ENCODE results near the gene PNPLA6. TPM values are rescaled to one million over a fixed set of nuclear protein-coding genes. Genes with fewer than 3 reads are reported as not detected.

The PNPLA6 gene
- total and polyA plus RNA-seq, 2 of the 13 experiments (the other 11 are each of a cell fraction or from before 2014, with no cell fraction given) = 24.9 to 28.2 TPM

DNA sequence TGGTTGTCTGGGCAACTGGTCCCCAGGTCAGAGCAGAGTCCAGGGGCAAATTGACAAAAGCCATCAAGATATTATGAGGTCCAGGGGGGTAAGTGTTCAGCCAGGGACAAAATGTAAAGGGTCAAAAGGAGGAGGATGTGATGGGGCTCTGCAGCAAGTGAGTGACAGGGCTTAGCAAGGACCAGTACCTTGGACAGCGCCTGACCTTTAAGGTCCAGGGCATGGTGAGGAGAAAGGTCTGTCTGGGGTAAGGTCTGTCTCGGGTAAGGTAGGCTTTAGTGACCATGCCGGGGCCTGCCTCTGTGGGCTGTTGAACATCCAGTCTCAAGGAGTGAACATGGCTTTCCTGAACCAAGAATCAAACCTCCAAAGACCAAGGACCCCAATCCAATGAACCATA is 25.9 kb upstream of the PNPLA6 start (continued):
- TF ChIP-seq, protein P1, sequence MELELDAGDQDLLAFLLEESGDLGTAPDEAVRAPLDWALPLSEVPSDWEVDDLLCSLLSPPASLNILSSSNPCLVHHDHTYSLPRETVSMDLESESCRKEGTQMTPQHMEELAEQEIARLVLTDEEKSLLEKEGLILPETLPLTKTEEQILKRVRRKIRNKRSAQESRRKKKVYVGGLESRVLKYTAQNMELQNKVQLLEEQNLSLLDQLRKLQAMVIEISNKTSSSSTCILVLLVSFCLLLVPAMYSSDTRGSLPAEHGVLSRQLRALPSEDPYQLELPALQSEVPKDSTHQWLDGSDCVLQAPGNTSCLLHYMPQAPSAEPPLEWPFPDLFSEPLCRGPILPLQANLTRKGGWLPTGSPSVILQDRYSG (CRISPR knock-in tag; IDR thresholded peaks at IDR 0.05) = no peak
- TF ChIP-seq THYN1 (CRISPR knock-in tag; IDR thresholded peaks at IDR 0.05; ENCODE audit: borderline replicate concordance, low read depth) = no peak
- TF ChIP-seq, protein P2, sequence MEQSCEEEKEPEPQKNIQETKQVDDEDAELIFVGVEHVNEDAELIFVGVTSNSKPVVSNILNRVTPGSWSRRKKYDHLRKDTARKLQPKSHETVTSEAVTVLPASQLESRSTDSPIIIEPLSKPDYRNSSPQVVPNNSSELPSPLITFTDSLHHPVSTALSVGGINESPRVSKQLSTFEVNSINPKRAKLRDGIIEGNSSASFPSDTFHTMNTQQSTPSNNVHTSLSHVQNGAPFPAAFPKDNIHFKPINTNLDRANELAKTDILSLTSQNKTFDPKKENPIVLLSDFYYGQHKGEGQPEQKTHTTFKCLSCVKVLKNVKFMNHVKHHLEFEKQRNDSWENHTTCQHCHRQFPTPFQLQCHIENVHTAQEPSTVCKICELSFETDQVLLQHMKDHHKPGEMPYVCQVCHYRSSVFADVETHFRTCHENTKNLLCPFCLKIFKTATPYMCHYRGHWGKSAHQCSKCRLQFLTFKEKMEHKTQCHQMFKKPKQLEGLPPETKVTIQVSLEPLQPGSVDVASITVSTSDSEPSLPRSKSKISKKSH (CRISPR knock-in tag; IDR thresholded peaks at IDR 0.05; ENCODE audit: borderline replicate concordance) = no peak
- no peak for TF ChIP-seq ISX (CRISPR knock-in tag; conservative IDR thresholded peaks at IDR 0.05)
- peak; percentile 45; the same call in 1 of the 2 replicates for TF ChIP-seq MIXL1 (CRISPR knock-in tag; IDR thresholded peaks at IDR 0.05)
- TF ChIP-seq ZFY (CRISPR knock-in tag; IDR thresholded peaks at IDR 0.05) = peak; percentile 23; the same call in 1 of the 2 replicates
- TF ChIP-seq SRY (CRISPR knock-in tag; IDR thresholded peaks at IDR 0.05) = 0 out of 2 replicates have a peak, but pooled peaks have one; percentile 27
- TF ChIP-seq, protein P3, sequence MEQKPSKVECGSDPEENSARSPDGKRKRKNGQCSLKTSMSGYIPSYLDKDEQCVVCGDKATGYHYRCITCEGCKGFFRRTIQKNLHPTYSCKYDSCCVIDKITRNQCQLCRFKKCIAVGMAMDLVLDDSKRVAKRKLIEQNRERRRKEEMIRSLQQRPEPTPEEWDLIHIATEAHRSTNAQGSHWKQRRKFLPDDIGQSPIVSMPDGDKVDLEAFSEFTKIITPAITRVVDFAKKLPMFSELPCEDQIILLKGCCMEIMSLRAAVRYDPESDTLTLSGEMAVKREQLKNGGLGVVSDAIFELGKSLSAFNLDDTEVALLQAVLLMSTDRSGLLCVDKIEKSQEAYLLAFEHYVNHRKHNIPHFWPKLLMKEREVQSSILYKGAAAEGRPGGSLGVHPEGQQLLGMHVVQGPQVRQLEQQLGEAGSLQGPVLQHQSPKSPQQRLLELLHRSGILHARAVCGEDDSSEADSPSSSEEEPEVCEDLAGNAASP (CRISPR knock-in tag; IDR thresholded peaks at IDR 0.05; ENCODE audit: borderline replicate concordance) = peak; percentile 54; the same call in 1 of the 2 replicates
- TF ChIP-seq ZNF629 (CRISPR knock-in tag; conservative IDR thresholded peaks at IDR 0.05) = no peak
- no peak for TF ChIP-seq EP300 (IDR thresholded peaks at IDR 0.05; ENCODE audit: low read depth in 2 of 2, low read length in 2 of 2)
- no peak for TF ChIP-seq EP300 (CRISPR knock-in tag; IDR thresholded peaks at IDR 0.05; ENCODE audit: borderline replicate concordance)
- TF ChIP-seq, protein P4, sequence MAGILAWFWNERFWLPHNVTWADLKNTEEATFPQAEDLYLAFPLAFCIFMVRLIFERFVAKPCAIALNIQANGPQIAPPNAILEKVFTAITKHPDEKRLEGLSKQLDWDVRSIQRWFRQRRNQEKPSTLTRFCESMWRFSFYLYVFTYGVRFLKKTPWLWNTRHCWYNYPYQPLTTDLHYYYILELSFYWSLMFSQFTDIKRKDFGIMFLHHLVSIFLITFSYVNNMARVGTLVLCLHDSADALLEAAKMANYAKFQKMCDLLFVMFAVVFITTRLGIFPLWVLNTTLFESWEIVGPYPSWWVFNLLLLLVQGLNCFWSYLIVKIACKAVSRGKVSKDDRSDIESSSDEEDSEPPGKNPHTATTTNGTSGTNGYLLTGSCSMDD (CRISPR knock-in tag; IDR thresholded peaks at IDR 0.05) = no peak
- TF ChIP-seq, protein P5, sequence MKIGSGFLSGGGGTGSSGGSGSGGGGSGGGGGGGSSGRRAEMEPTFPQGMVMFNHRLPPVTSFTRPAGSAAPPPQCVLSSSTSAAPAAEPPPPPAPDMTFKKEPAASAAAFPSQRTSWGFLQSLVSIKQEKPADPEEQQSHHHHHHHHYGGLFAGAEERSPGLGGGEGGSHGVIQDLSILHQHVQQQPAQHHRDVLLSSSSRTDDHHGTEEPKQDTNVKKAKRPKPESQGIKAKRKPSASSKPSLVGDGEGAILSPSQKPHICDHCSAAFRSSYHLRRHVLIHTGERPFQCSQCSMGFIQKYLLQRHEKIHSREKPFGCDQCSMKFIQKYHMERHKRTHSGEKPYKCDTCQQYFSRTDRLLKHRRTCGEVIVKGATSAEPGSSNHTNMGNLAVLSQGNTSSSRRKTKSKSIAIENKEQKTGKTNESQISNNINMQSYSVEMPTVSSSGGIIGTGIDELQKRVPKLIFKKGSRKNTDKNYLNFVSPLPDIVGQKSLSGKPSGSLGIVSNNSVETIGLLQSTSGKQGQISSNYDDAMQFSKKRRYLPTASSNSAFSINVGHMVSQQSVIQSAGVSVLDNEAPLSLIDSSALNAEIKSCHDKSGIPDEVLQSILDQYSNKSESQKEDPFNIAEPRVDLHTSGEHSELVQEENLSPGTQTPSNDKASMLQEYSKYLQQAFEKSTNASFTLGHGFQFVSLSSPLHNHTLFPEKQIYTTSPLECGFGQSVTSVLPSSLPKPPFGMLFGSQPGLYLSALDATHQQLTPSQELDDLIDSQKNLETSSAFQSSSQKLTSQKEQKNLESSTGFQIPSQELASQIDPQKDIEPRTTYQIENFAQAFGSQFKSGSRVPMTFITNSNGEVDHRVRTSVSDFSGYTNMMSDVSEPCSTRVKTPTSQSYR (CRISPR knock-in tag; IDR thresholded peaks at IDR 0.05; ENCODE audit: borderline replicate concordance) = peak; percentile 47; the same call in 1 of the 2 replicates
- TF ChIP-seq GATA4 (IDR thresholded peaks at IDR 0.05; ENCODE audit: borderline replicate concordance, low read depth) = no peak
- TF ChIP-seq ELF4 (CRISPR knock-in tag; IDR thresholded peaks at IDR 0.05; ENCODE audit: borderline replicate concordance) = no peak
- no peak for TF ChIP-seq ZFYVE20 (CRISPR knock-in tag; IDR thresholded peaks at IDR 0.05; ENCODE audit: borderline replicate concordance, low read depth)
- no peak for TF ChIP-seq ZNF577 (CRISPR knock-in tag; IDR thresholded peaks at IDR 0.05; ENCODE audit: borderline replicate concordance, low read depth)
- TF ChIP-seq PCBP1 (IDR thresholded peaks at IDR 0.05; ENCODE audit: borderline replicate concordance, low read depth, low read length) = no peak
- TF ChIP-seq HOXA5 (CRISPR knock-in tag; IDR thresholded peaks at IDR 0.05) = peak; percentile 34; the same call in 1 of the 2 replicates
- no peak for TF ChIP-seq ZBTB20 (CRISPR knock-in tag; IDR thresholded peaks at IDR 0.05; ENCODE audit: borderline replicate concordance, low read depth)
- 0 out of 2 replicates have a peak, but pooled peaks have one; percentile 51 for TF ChIP-seq ZNF83 (CRISPR knock-in tag; IDR thresholded peaks at IDR 0.05; ENCODE audit: borderline replicate concordance)
- TF ChIP-seq ZNF331 (CRISPR knock-in tag; IDR thresholded peaks at IDR 0.05) = peak; percentile 84
- no peak for TF ChIP-seq ZNF766 (CRISPR knock-in tag; IDR thresholded peaks at IDR 0.05; ENCODE audit: borderline replicate concordance)

All from HepG2 (cell line).